Fibroblast of lung (primary cell): ENCODE results near the gene ACR.
"Not testable (repeated sequence)": the region's sequence is repeated elsewhere in the genome, so short reads cannot be mapped to it uniquely, and the experiment has no call there.

Source experiments
- EZH2 ChIP-seq: IDR thresholded peaks from 2 replicates; pipeline ENCODE4 v1.5.1; 2012; ENCODE audit warnings: low read length, control low read depth, mild to moderate bottlenecking; ENCODE audit errors: missing control alignments
- TF ChIP-seq, protein P1 (sequence below), 2 donors: IDR thresholded peaks in 1 of 2; conservative IDR thresholded peaks in 1 of 2; 1 replicate in 1 of 2; 2 replicates in 1 of 2; pipeline ENCODE4 v1.5.1; 2011 to 2012; ENCODE audit warnings: low read length in 2 of 2, control low read depth in 1 of 2, inconsistent platforms in 1 of 2, low read depth in 1 of 2, mild to moderate bottlenecking in 1 of 2

DNA sequence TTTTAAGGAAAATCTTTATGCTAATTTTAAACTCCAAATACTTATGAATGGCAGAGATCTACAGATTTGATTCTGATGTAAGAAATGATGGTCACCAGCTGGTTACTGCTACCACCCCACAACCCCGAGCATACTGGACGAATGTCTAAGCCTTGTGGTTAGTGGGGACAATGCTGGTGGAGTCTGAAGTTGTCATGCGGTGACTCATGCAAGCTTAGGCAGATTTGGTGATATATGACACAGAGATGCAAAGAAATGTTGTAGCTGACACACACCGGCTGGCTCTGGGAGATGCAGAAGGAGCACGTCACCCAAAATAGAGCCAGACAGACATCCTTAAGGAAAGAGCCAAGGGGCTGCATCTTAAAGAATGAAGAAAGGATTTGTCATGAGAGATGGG, 48.9 kb downstream of the ACR start:
- TF ChIP-seq, protein P1, sequence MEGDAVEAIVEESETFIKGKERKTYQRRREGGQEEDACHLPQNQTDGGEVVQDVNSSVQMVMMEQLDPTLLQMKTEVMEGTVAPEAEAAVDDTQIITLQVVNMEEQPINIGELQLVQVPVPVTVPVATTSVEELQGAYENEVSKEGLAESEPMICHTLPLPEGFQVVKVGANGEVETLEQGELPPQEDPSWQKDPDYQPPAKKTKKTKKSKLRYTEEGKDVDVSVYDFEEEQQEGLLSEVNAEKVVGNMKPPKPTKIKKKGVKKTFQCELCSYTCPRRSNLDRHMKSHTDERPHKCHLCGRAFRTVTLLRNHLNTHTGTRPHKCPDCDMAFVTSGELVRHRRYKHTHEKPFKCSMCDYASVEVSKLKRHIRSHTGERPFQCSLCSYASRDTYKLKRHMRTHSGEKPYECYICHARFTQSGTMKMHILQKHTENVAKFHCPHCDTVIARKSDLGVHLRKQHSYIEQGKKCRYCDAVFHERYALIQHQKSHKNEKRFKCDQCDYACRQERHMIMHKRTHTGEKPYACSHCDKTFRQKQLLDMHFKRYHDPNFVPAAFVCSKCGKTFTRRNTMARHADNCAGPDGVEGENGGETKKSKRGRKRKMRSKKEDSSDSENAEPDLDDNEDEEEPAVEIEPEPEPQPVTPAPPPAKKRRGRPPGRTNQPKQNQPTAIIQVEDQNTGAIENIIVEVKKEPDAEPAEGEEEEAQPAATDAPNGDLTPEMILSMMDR (conservative IDR thresholded peaks at IDR 0.05 in 1 of 2, IDR thresholded peaks at IDR 0.05 in 1 of 2; ENCODE audit: low read depth in 1 of 2, low read length in 2 of 2), result not testable (repeated sequence)
- TF ChIP-seq EZH2, result not testable (repeated sequence)
